SKM-1 (cell line): Measurements from ENCODE around the gene LMO1.

Experiments used
- DNase-seq: peaks from one replicate; lab custom pipeline; 2025; ENCODE audit not compliant: unreplicated experiment; lab: John Stamatoyannopoulos, UW

The LMO1 gene

DNA sequence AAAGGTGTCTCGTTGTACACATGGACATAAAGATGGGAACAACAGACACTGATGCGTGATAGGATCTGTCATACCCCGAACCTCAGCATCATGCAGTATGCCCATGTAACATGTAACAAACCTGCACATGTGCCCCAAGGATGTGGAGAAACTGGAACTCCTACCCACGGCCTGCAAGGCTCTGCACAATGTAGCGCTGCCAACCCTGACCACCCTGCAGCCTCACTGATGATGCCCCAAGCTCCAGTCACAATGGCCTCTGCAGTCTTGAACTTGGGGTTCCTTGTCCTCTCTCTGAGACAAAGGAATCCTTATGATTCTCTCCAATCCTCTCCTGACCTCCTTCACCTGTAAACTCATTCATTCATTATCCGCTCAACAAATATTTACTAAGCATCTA lies 14.2 kb downstream of the LMO1 start:
- no peak for DNase-seq

- no peak for DNase-seq
These were observed 14.9 kb downstream of the LMO1 start for GRCh38 chr11:8248786-8249185.

- DNase-seq = no peak
These were observed 16.4 kb downstream of the LMO1 start for GRCh38 chr11:8247312-8247711.

DNA sequence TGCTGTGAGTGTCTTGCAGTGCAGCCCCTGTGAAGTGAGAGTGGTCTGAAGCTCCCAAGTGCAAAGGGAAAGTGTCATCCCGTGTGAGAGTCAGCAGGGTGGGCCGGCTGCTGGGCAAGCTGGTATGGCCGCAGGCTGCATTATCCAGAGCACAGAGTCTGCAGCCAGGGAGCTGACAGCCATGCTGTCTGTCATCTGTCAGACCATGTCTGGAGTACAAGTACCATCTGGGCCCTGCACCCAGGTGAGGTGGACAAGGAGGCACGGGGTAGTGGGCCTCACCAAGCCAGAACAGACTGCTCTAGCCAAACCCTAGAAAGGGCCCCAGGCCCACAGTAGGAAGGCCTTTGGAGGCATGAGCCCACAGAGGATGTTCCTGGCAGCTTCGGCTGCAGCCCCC lies 20.2 kb downstream of the LMO1 start:
- DNase-seq = no peak

GRCh38 chr11:8242499-8243280 lies 21.0 kb downstream of the LMO1 start:
- DNase-seq = no peak

DNA sequence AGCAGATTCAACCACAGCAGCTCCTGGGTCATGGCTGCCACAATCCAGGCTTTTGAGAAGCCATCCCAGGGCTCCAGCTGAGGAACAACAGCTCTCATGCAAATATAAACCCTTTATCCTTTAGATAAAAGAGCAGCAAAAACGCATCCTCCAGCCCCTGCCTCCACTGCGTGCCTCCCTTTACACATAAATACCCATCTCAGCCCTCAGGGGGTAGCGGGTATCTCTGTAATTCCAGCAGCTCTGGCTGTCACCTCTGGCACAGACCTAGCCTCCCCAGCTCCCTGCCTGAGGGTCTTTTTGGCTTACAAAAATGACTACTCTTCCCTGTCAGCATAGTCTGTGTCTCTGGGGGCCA lies 21.6 kb downstream of the LMO1 start:
- DNase-seq = no peak

GRCh38 chr11:8241373-8242117 lies 22.1 kb downstream of the LMO1 start:
- DNase-seq = no peak

DNA sequence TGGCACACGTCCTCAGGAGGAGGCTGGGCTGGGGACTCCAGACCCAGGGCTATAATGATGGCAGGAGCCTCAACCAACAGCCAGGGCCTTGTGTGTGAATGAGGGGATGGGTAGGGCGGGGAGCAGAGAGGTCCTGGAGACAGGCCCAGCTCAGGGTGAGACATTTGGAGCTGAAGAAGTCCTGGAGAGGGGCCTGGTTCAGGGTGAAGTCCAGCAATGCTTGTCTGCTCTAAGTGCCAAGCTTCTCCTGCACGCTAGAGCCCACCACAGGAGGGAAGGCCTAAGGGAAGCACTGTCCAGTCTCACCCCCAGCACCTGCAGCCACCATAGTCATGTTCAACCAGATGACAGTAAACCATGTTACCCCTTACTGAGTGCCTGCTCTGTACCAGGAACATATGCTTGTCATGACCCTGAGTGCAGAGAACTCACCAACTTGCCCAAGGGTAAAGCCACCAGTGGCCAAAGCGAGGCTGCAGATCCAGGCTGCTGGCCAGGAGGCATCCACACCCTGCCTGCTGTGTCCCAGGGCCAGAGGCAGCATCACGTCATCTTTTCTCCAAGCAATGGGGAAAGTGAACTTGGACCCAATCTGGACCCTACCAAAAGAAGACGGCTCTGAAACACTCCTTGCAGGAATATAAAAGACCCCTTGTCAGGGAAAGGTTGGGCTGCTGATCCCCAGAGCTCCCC lies 24.0 kb downstream of the LMO1 start:
- no peak for DNase-seq

GRCh38 chr11:8239040-8239439 lies 24.6 kb downstream of the LMO1 start:
- DNase-seq = no peak

GRCh38 chr11:8237453-8237852 lies 26.2 kb downstream of the LMO1 start:
- DNase-seq = no peak

DNA sequence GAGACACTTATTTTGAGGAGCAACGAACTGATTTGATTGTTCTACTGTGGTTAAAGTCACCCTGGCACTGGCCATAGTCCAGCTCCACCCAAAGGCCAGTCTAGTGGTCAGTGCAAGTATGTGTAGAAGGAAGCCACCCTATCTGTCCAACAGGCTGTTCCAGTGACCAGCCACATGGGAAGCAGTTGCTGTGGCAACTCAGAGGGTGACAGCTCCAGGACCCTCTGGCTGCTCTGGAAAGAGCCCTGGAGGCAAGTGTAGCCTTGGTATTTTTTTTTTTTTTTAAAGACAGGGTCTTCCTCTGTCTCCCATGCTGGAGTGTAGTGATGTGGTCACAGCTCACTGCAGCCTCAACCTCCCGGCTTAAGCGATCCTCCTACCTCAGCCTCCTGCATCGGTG lies 27.8 kb downstream of the LMO1 start:
- no peak for DNase-seq

GRCh38 chr11:8234910-8235309 lies 28.8 kb downstream of the LMO1 start:
- DNase-seq = no peak

DNA sequence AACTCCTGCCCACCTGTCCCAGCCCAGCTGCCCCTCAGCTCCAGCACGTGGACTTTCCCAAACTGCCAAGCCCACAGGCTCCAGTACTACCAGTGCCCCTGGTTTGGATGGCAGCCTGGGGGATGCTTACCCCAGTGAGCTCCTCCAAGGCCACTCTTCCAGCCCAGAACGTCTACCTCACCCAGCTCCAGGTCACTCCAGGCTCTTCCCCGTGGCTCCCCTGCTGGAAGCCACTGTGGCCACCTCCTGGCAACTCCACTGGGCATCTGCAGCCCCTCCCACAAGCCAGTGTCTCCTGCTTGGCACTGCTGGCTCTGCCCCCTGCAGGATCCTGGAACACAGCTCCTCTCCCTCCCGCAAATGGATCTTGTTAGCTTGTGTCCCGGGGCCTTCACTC lies 29.3 kb downstream of the LMO1 start:
- no peak for DNase-seq

GRCh38 chr11:8233691-8234424 lies 29.8 kb downstream of the LMO1 start:
- DNase-seq = no peak

GRCh38 chr11:8232849-8233606 lies 30.6 kb downstream of the LMO1 start:
- DNase-seq = no peak

DNA sequence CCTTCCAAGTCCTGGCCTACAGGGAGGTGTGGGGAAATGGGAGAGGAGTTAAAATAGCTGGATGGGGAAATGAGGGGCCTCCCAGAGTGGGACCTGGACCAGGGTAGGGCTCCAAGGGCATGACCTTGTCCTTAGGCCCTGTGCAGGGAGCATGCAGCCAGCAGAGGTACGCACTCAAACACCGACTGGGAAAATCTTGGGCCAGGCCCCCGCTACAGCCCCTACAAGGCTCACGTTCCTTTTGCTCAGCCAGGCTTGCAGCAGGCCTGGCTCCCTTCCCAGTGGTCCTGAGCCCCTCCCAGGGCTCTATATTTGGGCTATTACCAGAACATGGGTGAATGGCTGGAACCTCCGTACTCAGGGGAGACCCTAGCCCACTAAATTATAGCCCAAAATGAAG lies 31.3 kb downstream of the LMO1 start:
- no peak for DNase-seq

DNA sequence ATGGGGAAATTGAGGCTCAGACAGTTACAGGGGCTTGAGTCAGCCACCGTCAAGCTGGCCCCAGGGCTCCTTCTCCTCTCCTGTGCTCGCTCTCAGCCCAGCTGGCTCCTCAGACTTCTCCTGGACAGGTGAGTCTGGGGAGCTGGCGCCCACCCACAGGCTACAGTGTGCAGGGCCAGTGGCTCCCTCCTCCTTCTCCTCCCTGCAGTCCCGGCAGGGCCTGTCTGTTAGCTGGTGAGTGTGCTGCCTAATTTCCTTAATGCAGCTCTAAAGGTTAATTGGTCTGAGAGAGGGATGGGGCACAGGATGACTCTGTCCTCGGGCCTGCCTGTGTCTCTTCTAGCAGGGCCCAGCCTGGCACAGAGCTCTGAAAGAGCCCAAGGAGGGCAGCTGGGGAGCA lies 31.7 kb downstream of the LMO1 start:
- DNase-seq = no peak

DNA sequence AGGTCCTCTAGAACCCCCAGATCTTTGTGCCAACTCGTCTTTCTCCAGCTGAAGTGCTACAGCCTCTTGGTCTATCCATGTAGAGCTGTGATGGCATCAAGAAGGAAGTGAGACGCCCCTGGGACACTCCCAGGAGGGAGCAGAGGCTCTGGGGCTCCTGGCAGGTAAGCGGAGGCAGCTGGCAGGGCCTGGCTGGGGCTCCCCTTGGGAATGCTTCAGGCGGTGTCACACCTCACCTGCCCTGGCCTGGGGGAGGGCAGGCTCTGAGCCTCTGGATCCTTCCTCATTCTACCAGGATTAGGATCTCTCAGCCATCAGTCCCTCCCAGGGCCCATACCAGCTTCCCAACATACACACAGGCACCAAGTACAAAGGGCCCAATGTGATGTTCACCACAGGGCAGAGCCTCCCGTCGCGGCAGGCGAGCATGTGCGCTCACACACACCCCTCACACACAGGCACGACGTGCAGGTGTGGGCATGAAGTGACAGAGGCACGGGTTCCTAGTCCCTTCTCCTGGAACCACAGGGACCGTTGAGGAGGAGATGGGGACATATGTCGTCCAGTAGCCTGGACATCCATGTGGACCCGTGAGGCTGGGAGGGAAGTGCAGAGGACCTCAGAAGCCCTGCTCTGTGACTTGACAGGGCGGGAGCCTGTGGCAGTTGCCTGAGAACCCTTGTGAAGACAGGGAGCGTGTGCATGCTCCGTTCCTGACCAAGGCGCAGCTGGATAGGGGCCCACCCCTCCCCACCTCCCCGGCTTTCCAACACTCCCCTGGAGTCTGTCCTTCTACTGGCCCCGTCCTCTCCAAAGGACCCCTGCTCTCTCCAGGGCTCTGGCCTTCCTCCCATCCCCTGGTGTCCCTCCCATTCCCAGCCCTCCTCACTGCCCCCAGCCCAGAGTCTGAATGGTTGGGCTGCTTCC lies 32.5 kb downstream of the LMO1 start:
- no peak for DNase-seq

DNA sequence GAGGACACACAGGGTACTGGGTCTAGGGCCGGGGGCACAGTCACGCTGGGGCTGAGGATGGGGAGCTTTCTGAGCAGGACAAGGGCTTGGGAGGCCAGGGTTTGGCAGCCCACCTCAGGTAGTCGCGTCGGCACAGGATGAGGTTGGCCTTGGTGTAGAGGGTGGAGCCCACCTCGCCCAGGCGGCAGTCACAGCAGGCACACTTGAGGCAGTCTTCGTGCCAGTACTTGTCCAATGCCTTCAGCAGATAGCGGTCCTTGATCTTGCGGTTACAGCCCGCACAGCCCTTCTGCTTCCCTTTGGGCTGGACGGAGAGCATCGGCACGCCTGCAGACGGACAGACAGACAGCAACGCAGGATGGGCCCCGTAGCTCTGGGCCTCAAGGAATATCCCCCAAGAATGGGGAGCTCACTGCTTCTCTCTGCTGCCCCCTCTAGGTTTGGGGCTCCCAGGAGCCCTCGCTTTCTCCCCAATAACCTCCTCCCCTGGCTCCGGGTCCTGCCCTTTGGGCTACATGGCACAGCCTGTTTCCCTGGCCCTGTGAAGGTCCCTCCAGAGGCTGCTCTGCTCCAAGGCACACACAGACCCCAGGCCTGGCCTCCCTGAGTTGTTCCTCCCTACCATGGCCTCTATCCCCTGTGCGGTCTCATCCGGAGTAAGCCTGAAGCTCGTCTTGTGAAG lies 33.4 kb downstream of the LMO1 start:
- no peak for DNase-seq
